ENCODE results near the gene CRLF1. TPM values are rescaled to one million over a fixed set of nuclear protein-coding genes. Genes with fewer than 3 reads are reported as not detected.
"Not testable (repeated sequence)": the region's sequence is repeated elsewhere in the genome, so short reads cannot be mapped to it uniquely, and the experiment has no call there.

Gene CRLF1
- polyA plus RNA-seq, 4 donors, result 3.3 to 7.7 (median 4.1) TPM

DNA sequence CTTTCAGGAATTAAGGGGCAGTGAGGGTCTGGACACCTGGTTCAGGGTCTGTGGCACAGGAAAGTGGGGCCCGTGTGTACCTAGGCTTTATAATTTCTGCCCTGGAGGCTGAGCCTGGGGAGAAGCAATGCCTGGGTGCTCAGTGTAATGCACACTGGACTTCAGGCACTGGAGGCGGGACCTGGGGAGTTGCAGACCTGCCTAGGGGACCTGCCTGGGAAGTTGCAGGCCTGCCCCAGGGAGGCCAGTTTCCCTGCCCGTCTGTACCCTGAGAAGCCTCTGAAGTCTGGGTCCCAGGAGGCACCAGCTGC, 3.6 kb upstream of the CRLF1 start:
- DNase-seq (ENCODE audit: low read depth in 4 of 4, low spot score in 2 of 4), result no peak

GRCh38 chr19:18609717-18610051, 3.1 kb upstream of the CRLF1 start:
- DNase-seq (ENCODE audit: low read depth in 4 of 4, low spot score in 2 of 4), result no peak

DNA sequence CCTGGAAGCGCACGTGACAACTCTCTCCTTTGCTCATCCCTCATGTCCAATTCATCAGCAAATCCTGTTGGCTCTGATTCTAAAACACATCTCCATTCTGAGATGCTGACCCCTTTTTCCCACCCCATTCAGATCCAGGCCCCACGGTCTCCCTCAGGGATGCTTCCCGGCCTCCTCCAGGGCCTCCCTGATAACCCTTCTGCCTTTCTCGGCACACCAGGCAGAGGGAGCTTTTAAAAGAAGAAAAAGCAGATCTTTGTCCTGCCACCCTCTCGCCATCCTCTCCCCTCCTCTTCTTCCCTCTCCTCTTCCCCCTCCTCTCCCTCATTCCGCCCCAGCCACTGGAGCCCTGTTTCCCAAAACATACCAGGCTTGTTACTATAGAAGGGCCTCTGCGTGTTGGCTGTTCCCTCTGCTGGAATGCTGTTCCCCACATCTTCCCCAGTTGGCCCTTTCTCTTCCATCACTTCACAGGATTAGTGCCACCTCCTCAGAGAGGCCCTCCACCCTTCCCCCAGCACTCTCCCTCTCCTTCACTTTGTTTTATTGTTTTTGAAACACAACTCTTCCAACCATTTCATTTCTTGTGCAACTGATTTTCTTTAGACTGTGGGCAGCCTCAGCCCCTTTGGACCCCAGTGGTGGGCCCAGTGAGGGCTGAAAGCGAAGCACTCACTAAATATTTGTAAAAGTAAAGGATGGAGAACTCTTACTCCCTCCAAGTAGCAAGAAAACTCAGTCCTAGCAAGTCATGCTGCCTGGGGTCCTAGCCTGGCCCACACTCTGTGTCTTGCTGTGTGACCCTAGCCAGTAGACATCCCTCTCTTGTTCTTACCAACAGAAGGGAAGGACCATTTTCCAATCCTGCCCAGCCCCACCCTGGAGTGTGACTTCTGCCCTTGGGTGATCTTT, 2.5 kb upstream of the CRLF1 start:
- DNase-seq (ENCODE audit: low read depth in 4 of 4, low spot score in 2 of 4), result no peak

DNA sequence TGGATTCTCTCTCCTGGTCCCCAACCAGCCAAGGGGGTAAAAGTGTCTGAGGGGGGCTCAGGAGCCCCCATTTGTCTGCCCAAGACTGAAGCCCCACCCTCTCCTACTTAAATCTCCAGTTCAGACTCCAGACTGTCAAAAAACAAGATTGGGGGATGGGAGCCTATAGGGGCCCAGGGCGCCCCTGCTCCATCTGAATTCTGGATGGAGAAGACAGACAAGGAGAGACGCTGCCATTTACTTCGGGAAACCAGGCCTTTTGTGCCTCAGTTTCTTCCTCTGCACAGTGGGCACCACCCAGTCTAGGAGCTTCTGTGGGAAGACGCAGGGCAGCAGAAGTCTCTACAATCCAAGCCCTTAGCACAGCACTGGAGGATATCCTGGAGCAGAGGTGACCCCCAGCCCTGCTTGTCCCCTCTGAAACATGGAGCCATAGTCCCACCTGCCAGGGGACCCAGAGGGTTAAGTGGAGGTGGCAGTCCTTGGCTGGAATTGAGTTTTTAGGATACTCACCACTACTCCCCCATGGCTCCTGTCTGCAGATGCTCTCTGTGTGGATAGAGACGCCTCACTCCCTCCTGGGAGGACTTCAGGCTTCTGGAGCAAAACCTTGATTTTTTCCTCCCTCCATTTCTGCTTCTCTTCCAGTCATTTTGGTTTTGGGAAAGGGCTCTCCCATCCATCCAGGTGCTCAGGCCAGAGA, 1.7 kb upstream of the CRLF1 start:
- no peak for DNase-seq (ENCODE audit: low read depth in 4 of 4, low spot score in 2 of 4)

- no peak for DNase-seq (ENCODE audit: low read depth in 4 of 4, low spot score in 2 of 4)
These were observed 865 bp upstream of the CRLF1 start for GRCh38 chr19:18607226-18608101.

DNA sequence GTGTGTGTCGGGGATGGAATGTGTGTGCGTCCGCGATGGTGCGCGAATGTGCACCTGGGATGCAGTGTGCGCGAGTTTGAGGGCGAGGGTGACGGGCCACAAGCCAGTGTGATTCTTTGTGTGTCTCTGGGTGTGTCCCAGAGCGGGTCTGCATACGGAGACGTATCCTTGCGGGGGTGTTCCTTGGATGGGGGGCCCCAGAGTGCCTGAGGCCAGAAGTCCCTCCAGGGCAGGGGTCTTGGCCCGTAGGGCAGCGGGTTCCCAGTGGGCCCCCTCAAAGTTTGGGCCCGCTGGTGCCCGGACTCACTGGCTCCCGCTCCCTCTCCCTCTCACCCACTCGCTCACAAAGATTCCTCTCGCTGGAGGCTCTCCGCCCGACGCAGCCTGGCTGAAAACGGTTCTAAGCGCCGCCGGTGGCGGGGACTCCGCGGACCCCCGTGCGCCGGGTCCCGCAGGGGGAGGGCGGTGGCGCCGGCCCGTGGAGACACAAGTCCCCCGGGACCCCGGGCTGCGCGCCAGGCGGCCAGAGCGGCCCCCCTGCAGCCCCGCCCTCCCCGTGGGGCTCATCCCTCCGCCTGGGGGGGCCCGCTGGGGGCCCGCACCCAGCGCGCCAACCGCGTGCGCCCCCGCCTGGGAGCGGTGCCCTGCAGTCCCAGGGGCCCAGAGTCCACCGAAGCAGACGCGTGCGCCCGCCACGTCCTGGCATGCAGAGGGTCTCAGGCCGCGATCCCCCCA, 886 bp downstream of the CRLF1 start:
- DNase-seq (ENCODE audit: low read depth in 4 of 4, low spot score in 2 of 4), result no peak

GRCh38 chr19:18605196-18605545, 1.4 kb downstream of the CRLF1 start:
- DNase-seq (ENCODE audit: low read depth in 4 of 4, low spot score in 2 of 4), result no peak

DNA sequence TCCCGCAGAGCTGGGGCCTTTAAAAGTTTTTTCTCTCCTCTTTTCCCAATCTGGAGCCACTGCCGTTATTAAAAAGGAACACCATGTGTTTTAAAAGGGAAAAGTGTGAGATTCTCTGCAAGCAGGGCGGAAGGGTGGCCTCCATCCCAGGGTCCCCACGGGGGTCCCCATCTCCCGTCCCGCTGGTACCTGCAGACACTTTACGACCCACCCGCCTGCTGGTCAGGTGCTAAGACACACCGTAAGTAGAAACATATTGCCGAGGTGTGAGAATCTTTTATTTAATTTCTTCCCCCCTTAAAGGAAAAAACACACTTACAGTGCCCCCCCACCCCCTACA, 1.8 kb downstream of the CRLF1 start:
- DNase-seq (ENCODE audit: low read depth in 4 of 4, low spot score in 2 of 4), result no peak

GRCh38 chr19:18603958-18604819, 2.4 kb downstream of the CRLF1 start:
- DNase-seq (ENCODE audit: low read depth in 4 of 4, low spot score in 2 of 4), result no peak

DNA sequence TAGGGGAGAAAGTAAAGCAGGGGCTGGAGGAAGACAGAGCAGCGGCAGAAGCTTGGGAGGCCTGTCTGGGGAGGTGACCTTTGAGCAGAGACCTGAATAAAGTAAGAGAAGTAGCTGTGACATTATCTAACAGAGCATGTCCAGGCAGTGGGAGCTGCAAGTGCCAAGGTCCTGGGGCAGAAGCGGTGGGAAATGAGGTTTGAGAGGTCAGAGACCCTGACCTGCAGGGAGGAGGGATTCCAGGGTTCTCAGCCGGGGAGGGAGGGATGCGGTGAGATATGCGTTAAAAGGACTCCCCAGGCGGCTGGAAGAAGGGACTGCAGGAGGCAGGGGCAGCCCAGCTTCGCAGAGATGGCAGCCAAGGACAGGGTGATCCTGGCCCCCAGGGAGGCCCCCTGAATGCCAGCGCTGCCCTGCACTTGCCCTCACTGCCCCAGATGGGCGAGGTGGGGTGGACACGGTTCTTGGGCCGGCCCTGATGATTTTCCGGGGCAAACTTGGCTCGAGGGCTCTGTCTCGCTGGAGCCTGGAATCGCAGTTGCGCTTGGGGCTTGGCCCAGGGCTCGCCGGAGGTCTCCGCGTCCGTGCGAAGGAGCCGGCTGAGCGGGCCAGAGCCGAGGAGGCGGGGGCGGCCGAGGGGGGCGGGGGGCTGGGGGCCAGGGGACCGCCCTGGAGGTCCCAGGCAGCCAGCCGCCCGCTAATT, 3.2 kb downstream of the CRLF1 start:
- DNase-seq (ENCODE audit: low read depth in 4 of 4, low spot score in 2 of 4), result no peak

DNA sequence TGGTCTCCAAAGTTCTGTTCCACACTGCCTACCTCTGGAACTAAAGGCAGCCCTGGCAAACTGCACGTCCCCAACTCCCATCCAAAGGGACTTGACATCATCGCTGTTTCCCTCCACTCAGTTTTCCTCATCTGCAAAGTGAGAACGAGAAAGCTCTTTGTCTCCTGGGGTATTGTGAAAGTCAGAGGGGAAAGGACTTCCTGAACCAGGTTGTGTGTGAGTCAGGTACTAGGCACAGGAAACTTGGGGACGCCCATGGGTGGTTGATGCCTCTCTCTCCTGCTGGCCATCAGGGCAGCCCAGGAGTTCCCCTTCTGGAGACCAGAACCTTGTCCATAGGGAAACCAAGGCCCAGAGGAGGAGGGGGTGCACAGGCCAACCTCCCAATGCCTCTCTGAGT, 4.7 kb downstream of the CRLF1 start:
- no peak for DNase-seq (ENCODE audit: low read depth in 4 of 4, low spot score in 2 of 4)

GRCh38 chr19:18600692-18601397, 5.8 kb downstream of the CRLF1 start:
- DNase-seq (ENCODE audit: low read depth in 4 of 4, low spot score in 2 of 4), result not testable (repeated sequence)

- no peak for DNase-seq (ENCODE audit: low read depth in 4 of 4, low spot score in 2 of 4)
These were observed 7.1 kb downstream of the CRLF1 start for GRCh38 chr19:18599485-18599884.

DNA sequence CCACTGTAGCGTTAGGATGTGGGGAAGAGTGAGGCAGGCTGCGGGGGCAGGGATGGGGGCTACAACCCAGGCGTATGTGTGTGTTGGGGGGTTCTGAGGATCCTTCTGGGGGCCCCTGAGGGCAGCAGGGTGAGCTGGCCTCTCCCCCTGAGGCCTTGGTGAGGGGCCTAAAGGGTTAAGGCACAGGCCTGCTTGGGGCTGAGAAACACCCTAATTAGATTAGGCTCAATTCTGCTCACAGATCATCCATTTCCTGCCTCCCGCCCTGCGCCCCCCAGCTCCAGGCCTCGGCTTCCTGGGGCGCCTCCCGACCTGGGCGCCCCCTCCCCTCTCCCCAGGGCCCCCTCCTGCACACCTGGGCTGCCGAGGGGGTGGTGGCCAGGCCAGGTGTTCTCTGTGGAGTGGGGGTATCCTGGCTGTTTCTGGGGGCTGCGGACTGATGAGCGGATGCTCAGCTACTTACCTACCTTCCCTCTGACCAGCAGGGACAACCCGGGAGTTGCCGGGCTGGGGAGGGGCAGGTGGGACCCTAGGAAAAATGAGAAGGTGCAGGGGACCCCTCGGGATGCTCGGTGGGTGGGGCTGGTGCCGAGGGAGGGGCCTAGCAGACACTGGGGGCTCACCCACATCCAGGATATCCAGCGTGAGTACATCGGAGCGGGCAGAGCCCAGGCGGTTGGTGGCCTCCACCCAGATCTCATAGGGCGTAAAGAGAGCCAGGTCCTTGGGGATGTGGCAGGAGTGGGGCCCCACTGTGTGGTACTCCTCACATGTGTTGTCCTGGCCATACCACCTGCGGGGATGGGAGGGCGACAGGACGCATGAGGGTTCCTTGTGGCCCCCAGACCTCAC, 8.6 kb downstream of the CRLF1 start:
- no peak for DNase-seq (ENCODE audit: low read depth in 4 of 4, low spot score in 2 of 4)

- no peak for DNase-seq (ENCODE audit: low read depth in 4 of 4, low spot score in 2 of 4)
These were observed 9.8 kb downstream of the CRLF1 start for GRCh38 chr19:18596752-18597157.

- no peak for DNase-seq (ENCODE audit: low read depth in 4 of 4, low spot score in 2 of 4)
These were observed 11.1 kb downstream of the CRLF1 start for GRCh38 chr19:18595475-18595874.

- no peak for DNase-seq (ENCODE audit: low read depth in 4 of 4, low spot score in 2 of 4)
These were observed 11.7 kb downstream of the CRLF1 start for GRCh38 chr19:18594824-18595373.
